ENCODE data around the gene CREB5.
"Not testable (repeated sequence)": the region's sequence is repeated elsewhere in the genome, so short reads cannot be mapped to it uniquely, and the experiment has no call there.

The CREB5 gene

GRCh38 chr7:28411876-28412662 lies at the start of gene CREB5:
TSS of gene CREB5 (plus strand) at chr7:28412518. CDS start at chr7:28412915, 397 bp downstream.
- no peak for DNase-seq

GRCh38 chr7:28362812-28363211 lies 49.5 kb upstream of the CREB5 start:
- no peak for DNase-seq

GRCh38 chr7:28364082-28364481 lies 48.2 kb upstream of the CREB5 start:
- DNase-seq = no peak

GRCh38 chr7:28369523-28369922 lies 42.8 kb upstream of the CREB5 start:
- DNase-seq = no peak

GRCh38 chr7:28371846-28372245 lies 40.5 kb upstream of the CREB5 start:
- no peak for DNase-seq

GRCh38 chr7:28373990-28374389 lies 38.3 kb upstream of the CREB5 start:
- no peak for DNase-seq

GRCh38 chr7:28375729-28376128 lies 36.6 kb upstream of the CREB5 start:
- DNase-seq = no peak

- DNase-seq = no peak
Observed at GRCh38 chr7:28376634-28377033, 35.7 kb upstream of the CREB5 start.

- DNase-seq = no peak
Observed at GRCh38 chr7:28378574-28379149, 33.7 kb upstream of the CREB5 start.

GRCh38 chr7:28381466-28381865 lies 30.9 kb upstream of the CREB5 start:
- no peak for DNase-seq

- no peak for DNase-seq
Observed at GRCh38 chr7:28382144-28382543, 30.2 kb upstream of the CREB5 start.

- DNase-seq = no peak
Observed at GRCh38 chr7:28383975-28384374, 28.3 kb upstream of the CREB5 start.

GRCh38 chr7:28389504-28390395 lies 22.6 kb upstream of the CREB5 start:
- DNase-seq = no peak

- no peak for DNase-seq
Observed at GRCh38 chr7:28390426-28390825, 21.9 kb upstream of the CREB5 start.

- DNase-seq = no peak
Observed at GRCh38 chr7:28392289-28392688, 20.0 kb upstream of the CREB5 start.

GRCh38 chr7:28395404-28395803 lies 16.9 kb upstream of the CREB5 start:
- DNase-seq = no peak

GRCh38 chr7:28395831-28396230 lies 16.5 kb upstream of the CREB5 start:
- DNase-seq = no peak

- no peak for DNase-seq
Observed at GRCh38 chr7:28397141-28397540, 15.2 kb upstream of the CREB5 start.

- no peak for DNase-seq
Observed at GRCh38 chr7:28400838-28401360, 11.4 kb upstream of the CREB5 start.

- DNase-seq = not testable (repeated sequence)
Observed at GRCh38 chr7:28401567-28401966, 10.8 kb upstream of the CREB5 start.

GRCh38 chr7:28405662-28406061 lies 6.7 kb upstream of the CREB5 start:
- DNase-seq = peak; percentile 37

GRCh38 chr7:28406192-28406591 lies 6.1 kb upstream of the CREB5 start:
- no peak for DNase-seq

GRCh38 chr7:28407651-28408050 lies 4.7 kb upstream of the CREB5 start:
- DNase-seq = no peak
